HEK293T (cell line): ENCODE results near the gene TMEM117.

ENCODE experiments used
- BHLHE40 ChIP-seq: fragments of 450-650 bp; IDR thresholded peaks from 2 replicates; pipeline ENCODE4 v1.6.1; 2016; ENCODE audit warnings: mild to moderate bottlenecking, moderate library complexity, borderline replicate concordance
- CTBP1 ChIP-seq: fragments of 450-650 bp; IDR thresholded peaks from 2 replicates; pipeline ENCODE4 v1.6.1; 2016; ENCODE audit warnings: borderline replicate concordance
- ELF4 ChIP-seq: fragments of 450-650 bp; IDR thresholded peaks from 2 replicates; pipeline ENCODE4 v1.6.1; 2017; ENCODE audit warnings: antibody characterized with exemption
- FOXA1 ChIP-seq: fragments of 450-650 bp; IDR thresholded peaks from 2 replicates; pipeline ENCODE4 v1.6.1; 2016; ENCODE audit warnings: mild to moderate bottlenecking
- HDGF ChIP-seq: fragments of 450-650 bp; IDR thresholded peaks from 2 replicates; pipeline ENCODE4 v1.6.1; 2017; ENCODE audit warnings: antibody characterized with exemption, borderline replicate concordance
- LEF1 ChIP-seq: fragments of 450-650 bp; IDR thresholded peaks from 2 replicates; pipeline ENCODE4 v1.6.1; 2017; ENCODE audit warnings: mild to moderate bottlenecking, borderline replicate concordance
- PKNOX1 ChIP-seq: fragments of 450-650 bp; IDR thresholded peaks from 2 replicates; pipeline ENCODE4 v1.6.1; 2016
- SUZ12 ChIP-seq: fragments of 450-650 bp; IDR thresholded peaks from 2 replicates; pipeline ENCODE4 v1.6.1; 2016; ENCODE audit warnings: mild to moderate bottlenecking
- TARDBP ChIP-seq: fragments of 450-650 bp; IDR thresholded peaks from 2 replicates; pipeline ENCODE4 v1.6.1; 2016
- ZNF384 ChIP-seq: fragments of 450-650 bp; IDR thresholded peaks from 2 replicates; pipeline ENCODE4 v1.6.1; 2016

GRCh38 chr12:44054281-44054680, 218.4 kb downstream of the TMEM117 start:
- TF ChIP-seq SUZ12 (no peak), FOXA1 (no peak), PKNOX1 (no peak), CTBP1 (no peak), BHLHE40 (no peak), LEF1 (no peak), ZNF384 (no peak), TARDBP (no peak), HDGF (no peak), ELF4 (no peak)
